ENCODE data around the gene BAIAP2L1.
"Not testable (repeated sequence)": the region's sequence is repeated elsewhere in the genome, so short reads cannot be mapped to it uniquely, and the experiment has no call there.

BAIAP2L1 gene

GRCh38 chr7:98317366-98318040 lies 83.4 kb downstream of the BAIAP2L1 start:
- no peak for FAIRE-seq

GRCh38 chr7:98315994-98316527 lies 84.8 kb downstream of the BAIAP2L1 start:
- not testable (repeated sequence) for FAIRE-seq

- no peak for FAIRE-seq
Observed at GRCh38 chr7:98315318-98315993, 85.4 kb downstream of the BAIAP2L1 start.

- no peak for FAIRE-seq
Observed at GRCh38 chr7:98314469-98314868, 86.4 kb downstream of the BAIAP2L1 start.

- FAIRE-seq: no peak
Observed at GRCh38 chr7:98312201-98312600, 88.7 kb downstream of the BAIAP2L1 start.

GRCh38 chr7:98309566-98309965 lies 91.3 kb downstream of the BAIAP2L1 start:
- FAIRE-seq: no peak

- no peak for FAIRE-seq
Observed at GRCh38 chr7:98307971-98308466, 92.9 kb downstream of the BAIAP2L1 start.

GRCh38 chr7:98305951-98306535 lies 94.8 kb downstream of the BAIAP2L1 start:
- no peak for FAIRE-seq

- FAIRE-seq: no peak
Observed at GRCh38 chr7:98303906-98304305, 97.0 kb downstream of the BAIAP2L1 start.

- no peak for FAIRE-seq
Observed at GRCh38 chr7:98303176-98303865, 97.6 kb downstream of the BAIAP2L1 start.

GRCh38 chr7:98301693-98302470 lies 99.0 kb downstream of the BAIAP2L1 start:
- FAIRE-seq: no peak

GRCh38 chr7:98300595-98301372 lies 100.1 kb downstream of the BAIAP2L1 start:
- no peak for FAIRE-seq

- FAIRE-seq: no peak
Observed at GRCh38 chr7:98297626-98298286, 103.1 kb downstream of the BAIAP2L1 start.

GRCh38 chr7:98296833-98297232 lies 104.1 kb downstream of the BAIAP2L1 start:
- no peak for FAIRE-seq

GRCh38 chr7:98295467-98296192 lies 105.3 kb downstream of the BAIAP2L1 start:
- no peak for FAIRE-seq

GRCh38 chr7:98294798-98295382 lies 106.0 kb downstream of the BAIAP2L1 start:
- FAIRE-seq: peak; percentile 57

GRCh38 chr7:98294326-98294725 lies 106.6 kb downstream of the BAIAP2L1 start:
- no peak for FAIRE-seq

GRCh38 chr7:98293746-98294145 lies 107.1 kb downstream of the BAIAP2L1 start:
- no peak for FAIRE-seq

GRCh38 chr7:98293265-98293664 lies 107.6 kb downstream of the BAIAP2L1 start:
- FAIRE-seq: no peak

- no peak for FAIRE-seq
Observed at GRCh38 chr7:98291717-98292116, 109.2 kb downstream of the BAIAP2L1 start.

All from G401.6 (cell line).